Spleen (tissue), 11 donors: Measurements from ENCODE around the gene LRRC56. TPM values are rescaled to one million over a fixed set of nuclear protein-coding genes. Genes with fewer than 3 reads are reported as not detected.

ENCODE experiments used
- DNase-seq: peaks from one replicate; pipeline ENCODE4 v3.0.0-alpha.2; 2020
- H3K27ac ChIP-seq, 8 donors: fragments of 200-600 bp; sonication (generic) in 7 of 8; 1 replicate in 4 of 8; 2 replicates in 4 of 8; pipeline versions ENCODE4 v1.5.0 to v1.8.0; 2016 to 2021; ENCODE audit warnings: inconsistent platforms in 4 of 8, mild to moderate bottlenecking in 4 of 8, moderate library complexity in 1 of 8
- H3K27me3 ChIP-seq, 7 donors: fragments of 200-600 bp; sonication (generic) in 6 of 7; replicated peaks in 1 of 7; 1 replicate in 4 of 7; 2 replicates in 3 of 7; pipeline versions ENCODE4 v1.5.0 to v1.8.0; 2016 to 2021; ENCODE audit warnings: inconsistent platforms in 3 of 7, mild to moderate bottlenecking in 1 of 7
- H3K36me3 ChIP-seq, 6 donors: fragments of 200-600 bp; sonication (generic) in 5 of 6; 1 replicate in 4 of 6; 2 replicates in 2 of 6; pipeline versions ENCODE4 v1.5.0 to v1.8.0; 2016 to 2021; ENCODE audit warnings: inconsistent platforms in 2 of 6
- H3K4me1 ChIP-seq, 6 donors: fragments of 200-600 bp; sonication (generic) in 5 of 6; 1 replicate in 3 of 6; 2 replicates in 3 of 6; pipeline versions ENCODE4 v1.5.0 to v1.8.0; 2016 to 2021; ENCODE audit warnings: inconsistent platforms in 3 of 6
- H3K4me3 ChIP-seq, 8 donors: fragments of 200-600 bp; sonication (generic) in 7 of 8; 1 replicate in 4 of 8; 2 replicates in 4 of 8; pipeline versions ENCODE4 v1.5.0 to v1.8.0; 2016 to 2021; ENCODE audit warnings: inconsistent platforms in 4 of 8, mild to moderate bottlenecking in 4 of 8, moderate library complexity in 2 of 8
- H3K9me3 ChIP-seq, 8 donors: fragments of 200-600 bp; sonication (generic) in 7 of 8; 1 replicate in 4 of 8; 2 replicates in 4 of 8; pipeline versions ENCODE4 v1.5.0 to v1.8.0; 2016 to 2021; ENCODE audit warnings: inconsistent platforms in 4 of 8
- POLR2A ChIP-seq, 3 donors: fragments of 450-650 bp; IDR thresholded peaks; one replicate each; pipeline ENCODE4 v1.5.1; 2017; ENCODE audit warnings: antibody characterized with exemption in 3 of 3, mild to moderate bottlenecking in 1 of 3
- POLR2AphosphoS5 ChIP-seq, 3 donors: sonication (generic); formaldehyde crosslinking; IDR thresholded peaks; one replicate each; pipeline ENCODE4 v1.5.1; 2017; ENCODE audit warnings: antibody characterized with exemption in 3 of 3
- WGBS, 5 donors: extraction: QIAGEN DNeasy Blood & Tissue Kit in 3 of 5; methylation state at CpG; one replicate each; pipeline versions ENCODE4 v1.1.5 to v1.1.7; 2013 to 2018; 5-methylcytosine and 5-hydroxymethylcytosine counted together
- intact Hi-C: fragments of 100-400 bp; cut with DNase I; formaldehyde crosslinking; loops from one replicate; pipeline ENCODE4 v1.15.0; 2023; ENCODE audit warnings: low total_unique reads
- polyA plus RNA-seq, 3 donors: library from polyadenylated mRNA; stranded (reverse); fragments of 200-250 nt; gene quantifications; one replicate each; pipeline ENCODE4 v1.2.1, GENCODE V29; 2013
- total RNA-seq, 7 donors: library from RNA; depleted of rRNA in 3 of 7; stranded (reverse); fragments of >200 nt in 3 of 7; fragmentation: NEBNext Ultra II Directional in 4 of 7; extraction: Animal tissue kit (Norgen Biotek cat#: 25700) in 4 of 7; gene quantifications; one replicate each; pipeline versions ENCODE4 v1.1.0 to v1.2.1, GENCODE V29; 2016 to 2021
- TF ChIP-seq, protein P1 (sequence below), 11 experiments: fragments of 200-600 bp in 7 of 11; fragments of 450-650 bp in 4 of 11; sonication (generic) in 4 of 11; IDR thresholded peaks in 8 of 11; conservative IDR thresholded peaks in 3 of 11; 1 replicate in 7 of 11; 2 replicates in 4 of 11; pipeline versions ENCODE4 v1.4.0 to v1.8.0; 2016 to 2021; ENCODE audit warnings: antibody characterized with exemption in 11 of 11, inconsistent platforms in 4 of 11, mild to moderate bottlenecking in 1 of 11
- donor health status: healthy with polysubstance abuse.
- donor health status: DM: no; HTN: no; CAD: no; lungs with moderate emphysema.
- donor health status: DM: no; HTN: no; CAD: no.
- donor health status: Bipolar disorder and iron deficiency.
- donor health status: healthy.
- donor health status: DM: no; HTN: no; CAD: no.
- donor health status: DM: yes; HTN: yes; CAD: no.

The LRRC56 gene
- total and polyA plus RNA-seq, 10 donors = 1.0 to 4.6 (median 2.3) TPM

GRCh38 chr11:498297-499181 is 38.8 kb upstream of the LRRC56 start:
- Histone ChIP-seq H3K27me3 (no peaks in the 10 kb centered on the region), H3K4me3 (no peak overlapping the region), H3K36me3 (peaks cover 11 to 88% (median 82%) of the 10 kb centered on the region in 6 donors), H3K4me1 (peaks cover 4 to 29% (median 20%) of the 10 kb centered on the region in 6 donors), H3K9me3 (no peaks in the 10 kb centered on the region), H3K27ac (no peak overlapping the region)
- TF ChIP-seq, protein P1, sequence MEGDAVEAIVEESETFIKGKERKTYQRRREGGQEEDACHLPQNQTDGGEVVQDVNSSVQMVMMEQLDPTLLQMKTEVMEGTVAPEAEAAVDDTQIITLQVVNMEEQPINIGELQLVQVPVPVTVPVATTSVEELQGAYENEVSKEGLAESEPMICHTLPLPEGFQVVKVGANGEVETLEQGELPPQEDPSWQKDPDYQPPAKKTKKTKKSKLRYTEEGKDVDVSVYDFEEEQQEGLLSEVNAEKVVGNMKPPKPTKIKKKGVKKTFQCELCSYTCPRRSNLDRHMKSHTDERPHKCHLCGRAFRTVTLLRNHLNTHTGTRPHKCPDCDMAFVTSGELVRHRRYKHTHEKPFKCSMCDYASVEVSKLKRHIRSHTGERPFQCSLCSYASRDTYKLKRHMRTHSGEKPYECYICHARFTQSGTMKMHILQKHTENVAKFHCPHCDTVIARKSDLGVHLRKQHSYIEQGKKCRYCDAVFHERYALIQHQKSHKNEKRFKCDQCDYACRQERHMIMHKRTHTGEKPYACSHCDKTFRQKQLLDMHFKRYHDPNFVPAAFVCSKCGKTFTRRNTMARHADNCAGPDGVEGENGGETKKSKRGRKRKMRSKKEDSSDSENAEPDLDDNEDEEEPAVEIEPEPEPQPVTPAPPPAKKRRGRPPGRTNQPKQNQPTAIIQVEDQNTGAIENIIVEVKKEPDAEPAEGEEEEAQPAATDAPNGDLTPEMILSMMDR (IDR thresholded peaks at IDR 0.05 in 8 of 11, conservative IDR thresholded peaks at IDR 0.05 in 3 of 11) = no peak
- peak in 1 of 3 donors; percentile 40 for TF ChIP-seq POLR2AphosphoS5 (IDR thresholded peaks at IDR 0.05)
- no peak for DNase-seq
- intact Hi-C loops = no loop called here
- 95 to 99% (median 97%) methylated on average over 14 to 39 of the region's 39 CpGs for WGBS, 5 donors

- 94 to 98% (median 95%) methylated on average over 13 to 24 of the region's 24 CpGs for WGBS, 5 donors
- Histone ChIP-seq H3K27ac (no peak overlapping the region), H3K27me3 (no peaks in the 10 kb centered on the region), H3K36me3 (peaks cover 11 to 79% (median 73%) of the 10 kb centered on the region in 6 donors), H3K4me1 (peaks cover 8 to 38% (median 29%) of the 10 kb centered on the region in 6 donors), H3K9me3 (no peaks in the 10 kb centered on the region), H3K4me3 (no peak overlapping the region)
- intact Hi-C loops = no loop called here
- DNase-seq = no peak
- TF ChIP-seq POLR2A (IDR thresholded peaks at IDR 0.05) (no peak), POLR2AphosphoS5 (IDR thresholded peaks at IDR 0.05) (no peak)
- TF ChIP-seq, protein P1 (IDR thresholded peaks at IDR 0.05 in 8 of 11, conservative IDR thresholded peaks at IDR 0.05 in 3 of 11) = no peak
Measured at GRCh38 chr11:499201-500076, 37.9 kb upstream of the LRRC56 start.

GRCh38 chr11:501001-501682 is 36.2 kb upstream of the LRRC56 start:
- peaks cover 21 to 53% (median 43%) of the 10 kb centered on the region in 6 donors for H3K4me1 ChIP-seq
- TF ChIP-seq POLR2AphosphoS5 (IDR thresholded peaks at IDR 0.05) (no peak), POLR2A (IDR thresholded peaks at IDR 0.05) (no peak)
- TF ChIP-seq, protein P1 (IDR thresholded peaks at IDR 0.05 in 8 of 11, conservative IDR thresholded peaks at IDR 0.05 in 3 of 11) = no peak
- H3K9me3 ChIP-seq = no peaks in the 10 kb centered on the region
- DNase-seq = no peak
- H3K4me3 ChIP-seq = no peak overlapping the region
- intact Hi-C loops = no loop called here
- no peak overlapping the region for H3K27ac ChIP-seq
- H3K36me3 ChIP-seq = peaks cover 11 to 62% (median 57%) of the 10 kb centered on the region in 6 donors
- WGBS, 5 donors = 90 to 96% (median 96%) methylated on average over 24 of the region's 24 CpGs
- no peaks in the 10 kb centered on the region for H3K27me3 ChIP-seq
